Endothelial cell of umbilical vein (primary cell): Measurements from ENCODE around the gene CNPY1.

Experiments
- CTCF ChIP-seq, 2 donors: IDR thresholded peaks; 1 replicate in 1 of 2; 2 replicates in 1 of 2; pipeline ENCODE4 v1.5.1; 2011; ENCODE audit warnings: low read length in 2 of 2, mild to moderate bottlenecking in 2 of 2, moderate library complexity in 2 of 2, control low read depth in 1 of 2, inconsistent platforms in 1 of 2, low read depth in 1 of 2; ENCODE audit not compliant: insufficient read depth in 1 of 2; ENCODE audit errors: extremely low read depth in 1 of 2
- EZH2 ChIP-seq: IDR thresholded peaks from 2 replicates; pipeline ENCODE4 v1.6.1; 2012; ENCODE audit warnings: borderline replicate concordance, low read depth, mild to moderate bottlenecking, moderate library complexity, low read length, inconsistent platforms; ENCODE audit not compliant: severe bottlenecking
- FOS ChIP-seq: IDR thresholded peaks from 2 replicates; pipeline ENCODE4 v1.6.1; 2011; ENCODE audit warnings: mild to moderate bottlenecking, low read length, moderate library complexity, borderline replicate concordance; ENCODE audit not compliant: insufficient read depth
- GATA2 ChIP-seq: IDR thresholded peaks from 2 replicates; pipeline ENCODE4 v1.7.0; 2011; ENCODE audit warnings: low read depth, mild to moderate bottlenecking, moderate library complexity, mixed read lengths, low read length; ENCODE audit not compliant: insufficient read length, insufficient read depth
- JUN ChIP-seq: IDR thresholded peaks from 2 replicates; pipeline ENCODE4 v1.6.1; 2011; ENCODE audit warnings: borderline replicate concordance, low read depth; ENCODE audit not compliant: insufficient read length, insufficient read depth
- MYC ChIP-seq: IDR thresholded peaks from one replicate; pipeline ENCODE4 v1.6.1; 2011; ENCODE audit warnings: mild to moderate bottlenecking, low read depth, low read length
- POLR2A ChIP-seq: IDR thresholded peaks from 2 replicates; pipeline ENCODE4 v1.6.1; 2012; ENCODE audit warnings: low read depth, mild to moderate bottlenecking, control low read depth, low read length
- POLR2AphosphoS5 ChIP-seq: IDR thresholded peaks from 2 replicates; pipeline ENCODE4 v1.6.1; 2012; ENCODE audit warnings: low read depth, mild to moderate bottlenecking, control low read depth, low read length, moderate library complexity; ENCODE audit not compliant: insufficient read depth
- TF ChIP-seq, protein P1 (sequence below): IDR thresholded peaks from 2 replicates; pipeline ENCODE4 v1.6.1; 2011; ENCODE audit not compliant: insufficient read depth, insufficient read length

DNA sequence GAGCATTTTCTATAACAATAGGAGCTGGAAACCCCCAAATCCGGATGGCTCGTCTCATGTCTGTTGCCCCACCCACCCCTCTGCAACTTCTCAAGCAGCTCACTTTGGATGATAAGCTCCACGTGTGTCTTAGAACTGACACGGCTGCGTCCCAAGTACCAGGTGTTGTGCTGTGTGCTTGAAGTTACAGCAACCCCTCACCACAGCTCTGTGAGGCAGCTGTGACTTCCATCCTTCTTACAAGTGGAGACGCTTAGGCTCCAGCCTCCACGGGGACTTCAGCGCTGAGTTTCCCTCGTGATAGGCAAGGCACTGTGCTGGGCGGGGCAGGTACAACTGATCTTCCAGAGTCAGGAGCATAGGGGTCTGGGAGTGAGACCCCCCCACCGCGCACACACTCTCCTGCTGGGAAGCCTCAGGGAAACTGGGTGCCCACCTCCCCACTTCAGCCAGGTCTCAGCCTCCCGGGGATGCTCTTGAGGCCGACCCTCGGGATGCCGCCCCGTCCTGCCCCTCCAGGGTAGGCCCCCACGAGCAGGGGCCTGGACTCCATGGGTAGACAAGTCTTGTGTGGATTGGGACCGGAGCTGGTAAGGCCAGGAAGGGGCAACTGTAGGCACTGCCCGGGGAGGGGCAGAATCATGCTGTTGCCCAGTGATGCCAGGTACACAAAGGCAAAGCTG lies 57.1 kb downstream of the CNPY1 start:
- TF ChIP-seq EZH2 (no peak), CTCF (IDR thresholded peaks at IDR 0.05; ENCODE audit: extremely low read depth in 1 of 2, insufficient read depth in 1 of 2, low read depth in 1 of 2, low read length in 2 of 2) (no peak), FOS (no peak), POLR2A (no peak), JUN (no peak), MYC (no peak), POLR2AphosphoS5 (no peak), GATA2 (no peak)
- TF ChIP-seq, protein P1, sequence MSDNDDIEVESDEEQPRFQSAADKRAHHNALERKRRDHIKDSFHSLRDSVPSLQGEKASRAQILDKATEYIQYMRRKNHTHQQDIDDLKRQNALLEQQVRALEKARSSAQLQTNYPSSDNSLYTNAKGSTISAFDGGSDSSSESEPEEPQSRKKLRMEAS = no peak
